Neural crest cell (in vitro differentiated cells): ENCODE data around the gene HSBP1. TPM values are rescaled to one million over a fixed set of nuclear protein-coding genes. Genes with fewer than 3 reads are reported as not detected.

ENCODE experiments used
- DNase-seq: peaks from one replicate; pipeline ENCODE4 v3.0.0; 2021; ENCODE audit warnings: low read depth, mixed read lengths, low spot score
- H3K27ac Mint-ChIP-seq: one replicate; pipeline ENCODE4 v1.8.0; 2021; ENCODE audit warnings: mild to moderate bottlenecking, mixed read lengths; ENCODE audit not compliant: unreplicated experiment
- H3K27me3 Mint-ChIP-seq: 2 replicates; pipeline ENCODE4 v1.8.0; 2021; ENCODE audit warnings: low read depth, mild to moderate bottlenecking, mixed read lengths
- H3K36me3 Mint-ChIP-seq: 2 replicates; pipeline ENCODE4 v1.8.0; 2021; ENCODE audit warnings: low read depth, mild to moderate bottlenecking, mixed read lengths
- H3K4me1 Mint-ChIP-seq: 2 replicates; pipeline ENCODE4 v1.8.0; 2021; ENCODE audit warnings: mixed read lengths
- H3K4me3 Mint-ChIP-seq: one replicate; pipeline ENCODE4 v1.8.0; 2021; ENCODE audit warnings: mild to moderate bottlenecking, mixed read lengths
- H3K9me3 Mint-ChIP-seq: 2 replicates; pipeline ENCODE4 v1.8.0; 2021; ENCODE audit warnings: mixed read lengths
- CTCF ChIP-seq: fragments of 200-600 bp; sonication (generic); conservative IDR thresholded peaks from 2 replicates; pipeline ENCODE4 v1.5.0; 2021; ENCODE audit warnings: antibody characterized with exemption, mild to moderate bottlenecking
- total RNA-seq: library from RNA; stranded (reverse); gene quantifications from 2 replicates; pipeline ENCODE4 v1.2.1, GENCODE V29; 2021

HSBP1 gene
- total RNA-seq, 1 donor from 2014 or later, result 237 TPM

- Mint-ChIP-seq H3K27me3 (no peaks in the 10 kb centered on the region), H3K36me3 (no peaks in the 10 kb centered on the region), H3K27ac (no peak overlapping the region), H3K4me3 (no peak overlapping the region), H3K4me1 (peaks cover 6% of the 10 kb centered on the region), H3K9me3 (no peaks in the 10 kb centered on the region)
- TF ChIP-seq CTCF, result no peak
- no peak for DNase-seq
These were observed 11.6 kb downstream of the HSBP1 start for GRCh38 chr16:83819361-83819760.

- Mint-ChIP-seq H3K9me3 (no peaks in the 10 kb centered on the region), H3K4me3 (no peak overlapping the region), H3K27ac (no peak overlapping the region), H3K27me3 (peaks cover 3% of the 10 kb centered on the region), H3K36me3 (no peaks in the 10 kb centered on the region), H3K4me1 (peaks cover 10% of the 10 kb centered on the region)
- DNase-seq, result peak; percentile 91
- peak; percentile 96 for TF ChIP-seq CTCF
These were observed 18.6 kb downstream of the HSBP1 start for GRCh38 chr16:83826146-83826913.

- Mint-ChIP-seq H3K9me3 (no peaks in the 10 kb centered on the region), H3K4me3 (no peak overlapping the region), H3K27me3 (peaks cover 3% of the 10 kb centered on the region), H3K36me3 (no peaks in the 10 kb centered on the region), H3K27ac (no peak overlapping the region), H3K4me1 (peaks cover 16% of the 10 kb centered on the region)
- no peak for DNase-seq
- TF ChIP-seq CTCF, result no peak
These were observed 22.5 kb downstream of the HSBP1 start for GRCh38 chr16:83830091-83830768.

GRCh38 chr16:83830769-83831455 is 23.1 kb downstream of the HSBP1 start:
- Mint-ChIP-seq H3K36me3 (no peaks in the 10 kb centered on the region), H3K27me3 (peaks cover 3% of the 10 kb centered on the region), H3K4me1 (peaks cover 20% of the 10 kb centered on the region), H3K27ac (no peak overlapping the region), H3K4me3 (no peak overlapping the region), H3K9me3 (no peaks in the 10 kb centered on the region)
- TF ChIP-seq CTCF, result no peak
- DNase-seq, result no peak

- TF ChIP-seq CTCF, result no peak
- Mint-ChIP-seq H3K4me3 (no peak overlapping the region), H3K27ac (no peak overlapping the region), H3K36me3 (no peaks in the 10 kb centered on the region), H3K27me3 (no peaks in the 10 kb centered on the region), H3K4me1 (peaks cover 22% of the 10 kb centered on the region), H3K9me3 (no peaks in the 10 kb centered on the region)
- no peak for DNase-seq
These were observed 23.7 kb downstream of the HSBP1 start for GRCh38 chr16:83831456-83831987.
